HG02610 (cell line): ENCODE results near the gene GNG2.

Experiments used
- ATAC-seq: cut with Tn5 transposase; IDR thresholded peaks from one replicate; pipeline ENCODE4 v1.9.1; 2021; ENCODE audit warnings: mild to moderate bottlenecking, moderate library complexity; ENCODE audit not compliant: unreplicated experiment

Gene GNG2

DNA sequence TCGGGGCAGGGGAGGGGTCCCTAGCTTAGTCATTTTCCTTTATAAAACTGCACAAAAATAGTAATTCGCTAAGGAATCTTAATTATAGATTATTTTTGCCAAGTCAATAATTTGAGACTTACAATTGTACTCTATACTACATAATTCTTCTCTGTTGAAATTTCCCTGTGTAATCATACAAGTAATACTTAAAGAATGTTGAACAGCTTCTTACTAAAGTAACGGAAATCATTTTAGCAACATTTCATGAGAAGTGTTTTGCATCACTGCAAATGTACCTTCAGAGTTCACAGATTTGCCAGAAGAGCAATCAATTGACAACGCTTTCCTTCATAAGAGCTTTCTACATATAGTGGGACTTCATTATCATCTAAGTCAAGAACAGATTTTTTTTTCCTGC is 7.9 kb upstream of the GNG2 start:
- no peak for ATAC-seq

DNA sequence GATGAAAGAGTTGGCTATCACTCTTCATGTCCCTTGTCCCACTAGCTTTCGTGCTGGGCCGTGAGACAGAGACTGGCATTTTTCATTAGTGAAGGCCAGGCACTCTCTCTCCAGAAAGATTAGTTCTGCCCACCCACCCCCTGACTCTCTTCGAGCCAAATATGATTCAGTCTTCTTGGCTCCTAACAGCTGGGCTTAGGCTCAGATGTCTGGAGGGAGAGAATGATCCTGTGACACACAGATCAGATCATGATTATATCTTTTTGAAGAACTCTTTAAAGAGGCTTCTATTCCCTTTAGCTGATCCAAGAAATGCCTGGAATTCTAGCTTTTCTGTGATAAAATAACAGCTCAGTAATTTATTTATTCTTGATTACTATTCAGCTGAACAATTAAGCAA is 5.2 kb upstream of the GNG2 start:
- no peak for ATAC-seq

DNA sequence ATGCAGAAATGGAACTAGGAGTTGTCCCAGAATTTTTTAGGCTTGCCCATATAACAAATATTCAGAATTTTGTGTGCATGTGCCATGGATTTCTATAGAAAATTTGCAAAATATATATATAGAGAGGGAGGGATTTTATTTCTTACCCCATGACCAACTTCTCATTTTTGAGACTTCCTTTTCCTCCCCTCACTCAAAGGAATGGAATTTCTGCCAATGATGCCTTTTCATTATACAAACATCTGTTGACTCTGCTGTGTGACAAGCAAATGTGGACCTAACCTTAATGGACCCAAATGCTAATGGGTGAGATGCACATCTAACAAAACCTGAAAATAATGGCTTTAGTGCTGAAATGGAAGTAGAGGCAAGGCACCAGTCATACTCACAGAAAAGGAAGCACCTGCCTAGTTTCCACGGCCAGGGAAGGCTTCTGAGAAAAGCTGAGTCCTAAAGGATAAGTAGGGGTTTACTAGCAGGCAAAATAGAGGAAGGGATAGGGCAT is 3.6 kb upstream of the GNG2 start:
- ATAC-seq, result no peak

DNA sequence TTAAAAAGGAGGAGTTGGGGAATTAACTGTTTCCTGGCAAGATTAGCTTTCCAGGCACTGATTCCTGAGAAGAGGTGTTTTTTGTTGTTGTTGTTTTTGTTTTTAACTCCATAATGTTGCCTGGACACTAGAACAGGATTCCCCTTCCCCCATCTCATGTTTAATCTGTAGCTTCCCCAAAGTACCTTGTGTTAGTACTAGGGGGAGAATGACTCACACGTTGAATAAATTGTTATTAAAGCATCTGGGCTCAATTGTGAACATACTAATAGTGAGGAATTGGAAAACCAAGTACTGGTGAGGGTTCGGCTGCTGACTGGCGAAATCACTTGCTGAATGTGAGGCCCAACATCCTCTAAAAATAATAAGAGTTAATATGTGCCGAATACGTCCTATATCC is 1.3 kb upstream of the GNG2 start:
- ATAC-seq, result no peak

DNA sequence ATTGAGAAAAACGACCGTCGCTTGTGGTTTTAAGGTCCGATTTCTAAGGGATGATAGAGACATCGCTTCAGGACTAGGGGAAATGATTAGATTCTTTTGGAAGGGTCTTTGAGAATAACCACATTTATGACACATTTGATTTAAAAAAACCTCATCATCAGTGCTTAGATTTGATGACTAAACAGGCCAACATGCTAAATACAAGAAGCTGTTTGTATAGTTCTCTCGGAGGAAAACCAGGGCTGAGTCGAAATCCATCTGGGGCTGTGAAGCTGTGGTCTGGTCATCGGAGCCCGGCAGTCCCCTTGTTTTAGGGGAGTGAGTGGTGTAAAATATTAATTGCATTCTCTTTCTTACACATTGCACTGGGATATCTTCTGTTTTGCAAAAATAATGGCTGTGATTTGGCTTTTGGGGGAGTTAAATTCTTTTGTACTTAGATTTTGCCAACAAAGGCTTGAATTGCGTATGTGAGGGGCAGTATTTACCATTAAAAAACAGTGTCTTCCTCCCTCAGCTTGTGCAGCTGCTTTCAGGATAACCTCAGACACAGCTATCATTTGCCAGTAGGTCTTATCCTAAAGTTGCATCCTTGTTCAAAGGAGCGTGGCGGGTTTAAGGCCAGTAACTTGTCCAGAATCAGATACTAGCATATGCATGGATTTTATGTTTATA is 550 bp downstream of the GNG2 start:
- no peak for ATAC-seq

DNA sequence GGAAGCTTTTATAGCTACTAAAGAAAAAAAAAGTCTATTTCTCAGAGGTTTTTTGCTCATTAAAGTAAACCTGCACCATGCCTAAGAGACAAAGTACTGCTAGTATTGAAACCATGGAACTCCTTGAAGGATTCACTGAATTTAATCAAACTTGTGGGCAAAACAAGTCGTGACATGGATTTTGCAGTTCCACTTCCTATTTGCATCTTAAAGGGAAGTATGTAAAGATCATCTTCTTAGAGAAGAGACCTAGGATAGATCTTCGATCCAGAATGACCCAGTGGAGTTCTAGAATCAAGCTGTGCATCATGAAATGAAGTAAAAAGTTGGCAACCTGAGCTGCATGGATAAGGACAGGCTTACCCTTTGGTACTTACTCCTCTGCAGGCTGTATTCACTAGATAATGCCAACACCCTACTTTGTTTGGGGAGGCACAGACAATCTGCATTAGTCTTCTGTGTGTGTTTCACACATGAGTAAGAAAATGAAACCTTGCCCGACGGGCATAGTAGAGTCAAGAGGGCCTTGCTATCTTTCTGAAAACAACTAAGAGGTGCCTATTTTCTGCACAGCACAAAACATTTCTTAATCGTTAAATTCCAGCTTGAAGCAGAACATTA is 1.9 kb downstream of the GNG2 start:
- no peak for ATAC-seq

DNA sequence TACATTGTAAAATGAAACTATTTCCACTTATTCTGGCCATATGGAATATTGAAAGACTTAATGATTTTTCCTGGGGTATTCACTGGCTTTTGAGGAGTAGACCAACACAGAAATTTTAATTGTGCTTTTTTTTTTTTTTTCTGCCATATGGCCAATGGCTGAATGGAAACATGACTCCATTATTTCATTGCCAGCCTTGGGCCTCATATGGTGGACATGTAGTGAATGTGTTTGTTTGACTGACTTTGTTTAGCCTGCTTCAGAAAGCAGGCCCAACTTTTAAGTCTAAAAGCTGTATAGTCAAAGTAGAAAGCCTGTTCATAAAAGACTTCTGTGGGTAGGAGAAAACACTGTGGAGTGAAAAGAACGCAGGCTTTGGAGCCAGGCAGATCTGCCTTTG is 2.4 kb downstream of the GNG2 start:
- ATAC-seq, result no peak

DNA sequence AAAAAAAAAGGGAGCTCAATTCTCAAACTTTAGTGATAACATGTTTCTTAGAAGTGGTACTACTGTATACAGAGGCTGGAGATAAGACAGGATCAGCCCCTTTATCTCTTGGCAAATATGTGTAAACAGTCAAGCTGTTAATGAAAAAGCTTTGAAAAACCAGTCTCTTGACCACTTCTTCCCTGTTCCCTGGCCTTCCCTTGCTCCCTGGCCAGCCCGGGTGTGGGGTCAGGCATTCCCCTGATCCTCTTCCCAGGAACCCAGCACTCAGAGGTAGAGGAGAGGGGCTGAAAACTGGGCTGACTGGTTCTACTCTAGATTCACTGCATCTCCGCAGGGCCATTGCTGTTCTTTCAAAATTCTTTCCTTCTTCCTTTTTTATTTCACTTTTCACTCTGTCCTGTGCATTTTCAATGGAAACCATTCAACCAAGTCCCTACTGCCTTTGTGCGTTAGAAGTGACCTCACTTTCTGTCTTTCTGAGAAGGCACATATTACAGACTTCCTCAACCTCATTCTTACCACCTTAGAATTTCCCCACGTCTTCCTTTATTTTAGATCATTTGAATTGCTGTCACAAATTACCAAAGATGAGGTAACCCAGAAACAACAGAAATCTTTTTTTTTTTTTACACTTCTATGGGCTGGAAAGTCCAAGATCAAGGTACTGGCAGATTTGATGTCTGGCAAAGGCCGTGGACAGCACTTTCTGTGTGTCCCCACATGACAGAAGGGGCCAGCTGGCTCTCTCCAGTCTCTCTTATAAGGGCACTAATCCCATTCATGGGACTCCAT is 5.7 kb downstream of the GNG2 start:
- ATAC-seq, result peak; percentile 73

DNA sequence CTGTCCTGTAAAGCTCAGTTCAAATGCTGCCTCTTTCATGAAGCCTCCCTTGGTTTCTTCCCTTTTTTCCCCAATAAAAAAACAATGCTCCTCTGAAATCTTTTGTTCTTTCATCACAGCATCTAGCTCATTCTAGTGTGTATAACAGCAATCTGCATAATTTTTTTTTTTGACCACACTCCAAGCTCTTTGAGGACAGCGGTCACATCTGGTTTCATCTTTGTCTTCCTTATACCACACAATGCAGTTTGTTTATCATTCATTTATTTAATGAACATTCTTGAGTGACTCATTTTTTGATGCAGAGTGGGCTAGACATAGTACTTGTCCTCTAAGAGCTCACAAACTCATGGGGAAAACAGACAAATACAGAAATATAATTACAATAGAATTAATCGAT is 7.3 kb downstream of the GNG2 start:
- no peak for ATAC-seq

DNA sequence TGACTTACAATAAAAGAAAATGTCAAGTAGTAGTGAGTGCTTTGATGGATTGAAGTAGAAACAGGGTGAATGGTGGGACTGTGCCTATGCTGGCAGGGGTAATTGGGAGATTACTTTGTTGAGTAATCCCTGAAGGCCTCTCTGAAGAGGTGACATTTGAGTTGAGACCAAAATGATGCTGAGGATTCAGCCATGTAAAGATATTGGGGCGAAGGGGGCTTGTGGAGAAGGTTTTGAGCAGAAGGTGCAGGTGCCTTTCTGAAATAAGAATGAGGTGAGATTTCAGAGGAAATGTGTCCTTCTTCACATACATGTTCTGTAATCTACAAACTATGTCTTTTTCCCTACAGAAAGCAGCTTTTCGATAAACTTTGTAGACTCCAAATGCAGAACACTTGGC is 8.0 kb downstream of the GNG2 start:
- ATAC-seq, result no peak

DNA sequence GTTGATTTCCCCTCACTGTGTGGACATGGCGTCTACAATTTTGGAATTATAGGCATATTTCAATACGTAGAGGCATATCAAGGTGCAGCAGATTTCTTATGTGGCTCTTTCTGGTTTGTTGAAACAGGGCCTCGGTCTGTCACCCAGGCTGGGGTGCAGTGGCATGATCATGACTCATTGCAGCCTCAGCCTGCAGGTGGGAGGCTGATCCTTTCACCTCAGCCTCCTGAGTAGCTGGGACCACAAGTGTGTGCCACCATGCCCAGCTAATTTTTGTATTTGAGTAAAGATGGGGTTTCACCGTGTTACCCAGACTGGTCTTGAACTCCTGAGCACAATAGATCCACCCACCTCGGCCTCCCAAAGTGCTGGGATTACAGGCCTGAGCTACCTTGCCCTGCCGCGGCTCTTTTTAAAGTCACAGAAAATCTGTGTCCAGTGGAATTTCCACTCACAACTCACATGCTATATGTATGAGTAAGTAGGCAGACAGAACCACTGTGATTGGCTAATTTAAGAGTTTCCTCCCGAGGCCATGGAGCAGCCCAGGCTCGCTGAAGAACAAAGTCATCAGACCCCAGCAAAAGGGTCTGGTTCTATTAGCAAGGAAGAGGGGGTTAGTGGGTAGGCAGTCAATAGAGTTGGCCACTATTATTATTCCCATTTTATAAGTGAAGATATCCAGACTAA is 9.1 kb downstream of the GNG2 start:
- ATAC-seq, result no peak

DNA sequence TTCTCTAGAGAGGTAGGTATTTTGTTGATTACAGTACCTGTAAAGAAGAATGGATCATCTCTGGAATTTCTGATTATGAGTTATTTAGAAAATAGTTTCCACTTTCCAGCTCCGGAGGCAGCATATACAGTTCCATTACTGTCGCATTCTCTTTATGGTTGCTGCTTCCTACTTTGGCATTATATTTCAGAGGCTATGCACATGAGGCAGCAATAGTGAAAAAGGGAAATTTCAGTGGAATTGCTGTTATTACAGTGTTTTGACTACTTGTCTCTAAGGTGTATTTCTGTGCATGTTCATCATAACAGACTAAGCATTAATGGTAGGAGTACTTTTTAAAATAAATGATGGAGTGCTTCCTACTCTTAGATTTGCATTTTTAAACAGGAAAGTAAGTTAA is 10.2 kb downstream of the GNG2 start:
- no peak for ATAC-seq

DNA sequence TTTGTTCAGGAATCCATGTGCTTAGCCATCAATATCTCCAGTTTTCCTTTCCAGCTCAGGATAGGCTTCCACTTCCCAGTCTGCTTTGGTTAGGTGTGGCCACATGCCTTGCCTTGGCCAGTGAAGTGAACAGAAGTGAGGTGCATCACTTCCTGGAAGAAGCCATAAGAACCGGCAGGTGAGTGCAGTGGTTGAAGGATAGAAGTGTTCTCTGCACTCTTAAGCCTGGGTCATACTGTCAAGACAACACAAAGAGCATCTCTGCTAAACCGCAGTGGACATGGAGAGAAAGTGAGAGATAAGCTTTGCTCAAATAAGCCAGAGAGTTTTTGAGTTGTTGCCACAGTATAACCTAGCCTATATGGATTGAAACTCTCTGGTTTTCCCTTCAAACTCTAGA is 11.4 kb downstream of the GNG2 start:
- ATAC-seq, result no peak

DNA sequence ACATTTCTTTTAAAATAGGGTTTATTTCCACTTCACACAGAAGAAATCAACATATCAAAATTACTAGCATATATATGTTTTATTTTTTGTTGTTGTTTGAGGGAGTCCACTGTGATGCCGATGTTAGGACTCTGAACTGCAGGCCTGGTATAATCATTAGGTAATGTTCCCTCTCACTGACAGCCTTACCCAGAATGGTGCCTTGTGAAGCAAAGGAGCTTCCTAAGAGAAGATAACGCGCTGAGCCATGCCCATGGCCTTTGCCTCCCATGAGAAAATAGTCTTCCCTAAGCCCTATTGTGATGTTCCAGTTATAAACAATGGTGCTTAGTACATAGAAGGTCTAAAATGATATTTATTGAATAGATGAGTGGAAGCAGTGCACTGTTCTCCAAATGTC is 12.0 kb downstream of the GNG2 start:
- no peak for ATAC-seq

DNA sequence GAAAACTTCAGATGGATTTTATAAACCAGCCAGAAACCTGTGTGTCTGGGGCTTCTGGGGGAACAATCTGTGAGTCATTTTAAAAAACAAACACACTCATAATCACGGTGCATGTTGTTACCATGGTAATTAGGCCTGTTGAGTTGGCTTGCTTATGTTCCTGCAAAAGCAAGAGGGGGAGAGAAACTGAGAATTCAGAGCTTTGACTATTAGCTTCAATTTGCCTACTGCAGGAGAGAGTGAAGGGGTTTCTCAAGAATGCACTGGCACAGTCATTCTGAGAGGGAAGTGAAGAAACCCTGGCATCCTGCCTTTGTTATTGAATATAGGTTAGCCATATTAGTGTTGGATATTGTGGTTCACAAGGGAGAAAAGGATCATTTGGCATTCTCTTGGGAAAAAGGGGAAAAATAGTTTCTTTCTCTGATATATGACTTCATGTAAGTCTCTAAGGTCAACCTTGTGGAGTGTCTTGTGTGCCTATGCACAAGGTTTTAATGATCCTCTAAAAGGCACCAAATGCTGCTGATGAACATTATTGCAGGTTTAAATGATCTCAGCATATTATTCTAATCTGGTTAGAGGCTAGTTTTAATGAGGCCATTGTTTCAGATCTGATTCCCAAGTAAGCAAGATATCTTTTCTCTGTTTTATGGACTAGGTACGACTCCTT is 12.9 kb downstream of the GNG2 start:
- peak; percentile 93 for ATAC-seq

DNA sequence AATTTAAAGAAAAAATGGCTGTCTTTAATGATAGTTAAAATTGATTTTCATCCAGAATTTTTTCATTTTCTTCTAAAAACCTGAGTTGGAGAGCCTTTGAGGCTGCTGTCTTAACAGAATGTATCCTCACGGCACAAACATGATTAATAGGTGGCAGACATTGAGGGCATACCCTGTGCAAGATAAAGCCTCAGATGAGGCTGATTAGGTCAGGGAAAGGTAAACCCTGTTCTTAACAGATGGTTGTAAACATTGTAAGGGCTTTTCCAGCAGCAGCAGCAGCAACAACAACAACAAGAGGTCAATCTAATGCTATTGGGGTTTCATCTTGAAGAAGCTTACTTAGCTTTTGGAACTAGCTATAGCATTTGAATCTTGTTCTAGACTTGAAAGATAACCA is 17.4 kb downstream of the GNG2 start:
- ATAC-seq, result no peak

DNA sequence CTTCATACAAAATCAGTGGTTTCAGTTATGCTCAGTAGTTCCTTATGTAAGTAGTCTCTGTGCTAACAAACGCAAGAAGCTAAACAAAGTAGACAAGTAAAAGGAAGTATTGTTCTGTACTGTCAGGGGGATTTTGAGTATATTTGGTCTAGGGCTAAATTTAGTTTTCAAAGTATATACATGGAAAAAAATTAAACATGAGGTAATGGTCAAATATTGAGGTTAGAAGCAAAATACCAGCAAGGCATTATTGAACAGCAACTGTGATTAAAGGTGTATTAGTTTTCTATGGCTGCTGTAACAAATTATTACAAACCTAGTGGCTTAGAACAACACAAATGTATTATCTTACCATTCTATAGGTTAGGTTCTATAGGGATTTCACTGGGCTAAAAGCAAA is 18.8 kb downstream of the GNG2 start:
- no peak for ATAC-seq

DNA sequence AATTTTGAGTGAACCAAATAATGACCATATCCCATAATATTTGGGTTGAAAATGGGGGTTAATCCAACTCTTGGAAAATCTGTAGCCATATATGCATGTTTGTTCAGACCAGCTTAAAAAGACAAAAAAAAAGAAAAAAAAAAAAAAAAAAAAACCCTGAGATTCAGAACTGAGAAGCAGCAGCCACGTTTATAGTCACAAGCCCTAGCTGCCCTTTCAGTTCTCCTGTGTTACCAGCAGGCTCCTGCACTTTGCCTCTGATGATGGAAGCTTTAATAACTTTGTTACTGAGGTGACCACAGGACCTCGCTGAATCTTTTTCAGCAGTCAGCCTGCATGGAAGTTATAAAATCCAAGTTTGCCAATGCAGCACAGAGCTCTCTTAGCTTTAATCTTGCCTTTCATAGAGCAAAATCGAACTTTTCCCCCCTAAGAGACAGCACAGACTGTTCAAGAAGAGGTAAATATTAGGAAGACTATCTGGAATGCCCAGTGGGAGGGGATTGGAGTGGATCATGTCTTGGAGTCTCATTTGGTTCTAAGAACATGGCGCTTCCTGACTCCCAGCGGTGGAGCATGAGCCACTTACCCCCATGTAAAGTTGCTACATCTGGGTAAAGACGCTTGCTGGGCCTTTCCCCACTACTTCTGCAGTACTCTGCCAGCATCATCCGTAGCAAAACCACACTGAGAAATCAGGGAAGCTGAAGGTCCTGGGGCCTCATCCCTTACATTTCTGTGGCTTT is 20.6 kb downstream of the GNG2 start:
- peak; percentile 39 for ATAC-seq

DNA sequence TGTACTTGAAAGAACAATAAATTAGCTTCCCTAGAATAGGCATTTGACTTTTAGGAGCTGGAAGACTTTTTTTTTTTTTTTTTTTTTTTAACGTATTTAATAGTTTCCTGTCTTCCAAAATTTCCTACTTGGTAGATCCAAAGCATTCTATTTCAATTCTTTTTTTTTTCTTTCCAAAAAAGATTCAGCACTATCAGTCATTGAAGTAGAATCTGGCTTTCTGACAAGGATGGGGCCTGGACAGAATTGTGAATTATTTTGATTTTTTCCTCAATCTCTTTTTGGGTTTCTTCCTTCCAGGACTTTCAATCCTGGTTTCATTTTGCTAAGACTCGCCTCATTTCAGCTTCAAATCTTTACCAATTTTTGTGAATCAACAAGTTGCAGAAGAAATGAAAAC is 21.2 kb downstream of the GNG2 start:
- ATAC-seq, result no peak

DNA sequence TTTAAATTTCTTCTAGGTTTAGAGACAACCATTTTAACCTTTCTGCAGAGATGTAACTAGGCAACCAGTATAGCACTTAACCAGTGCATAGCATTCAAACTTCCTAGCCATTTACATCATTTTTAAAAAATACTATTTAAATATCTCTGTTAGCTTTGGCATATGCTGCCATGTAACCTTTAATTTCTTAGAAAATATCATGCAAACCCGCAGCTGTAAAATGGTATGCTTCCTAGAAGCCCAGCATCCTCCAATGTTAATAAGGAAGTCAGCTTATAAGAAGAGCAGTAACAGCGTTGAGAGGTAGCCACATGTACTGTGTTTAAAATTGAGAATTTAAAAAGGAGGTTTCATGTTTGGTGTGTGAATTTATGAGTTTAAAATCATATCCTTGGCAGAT is 22.8 kb downstream of the GNG2 start:
- no peak for ATAC-seq
